G401 (cell line): ENCODE results near the gene SLC4A9. TPM values are rescaled to one million over a fixed set of nuclear protein-coding genes. Genes with fewer than 3 reads are reported as not detected.

Experiments used
- DNase-seq: peaks from one replicate; pipeline ENCODE4 v3.0.0-alpha.2; 2015; ENCODE audit warnings: low spot score
- in situ Hi-C: cut with HindIII; loops from 2 replicates; pipeline ENCODE4 v1.10.0; 2016; ENCODE audit warnings: low sequenced_read_pairs, mixed read lengths
- total RNA-seq: library from RNA; depleted of rRNA; stranded (reverse); fragments of >200 nt; shearing (Covaris generic); gene quantifications from 2 replicates; pipeline ENCODE4 v1.2.3, GENCODE V29; 2014

Gene SLC4A9
- total RNA-seq, 1 experiment from 2014 or later, result not detected

GRCh38 chr5:140382866-140383265 lies 22.9 kb downstream of the SLC4A9 start:
- no peak for DNase-seq
- in situ Hi-C loops, result no loop called here

DNA sequence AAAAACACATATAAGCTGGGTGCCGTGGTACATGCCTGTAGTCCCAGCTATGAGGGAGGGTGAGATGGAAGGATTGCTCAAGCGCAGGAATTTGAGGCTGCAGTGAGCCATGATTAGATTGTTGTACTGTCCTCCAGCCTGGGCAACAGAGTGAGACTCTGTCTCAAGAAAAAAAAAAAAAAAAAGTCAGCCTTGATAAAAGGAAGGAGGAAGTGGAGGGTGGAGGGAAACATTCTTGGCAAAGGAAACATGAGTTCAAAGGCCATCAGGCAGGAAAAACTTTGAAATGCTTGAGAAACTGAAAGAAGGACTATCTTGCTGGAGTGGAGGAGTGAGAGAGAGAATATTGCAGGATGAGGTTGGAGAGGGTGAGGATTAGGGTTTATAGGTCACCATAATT lies 23.3 kb downstream of the SLC4A9 start:
- DNase-seq, result no peak
- in situ Hi-C loops, result no loop called here

DNA sequence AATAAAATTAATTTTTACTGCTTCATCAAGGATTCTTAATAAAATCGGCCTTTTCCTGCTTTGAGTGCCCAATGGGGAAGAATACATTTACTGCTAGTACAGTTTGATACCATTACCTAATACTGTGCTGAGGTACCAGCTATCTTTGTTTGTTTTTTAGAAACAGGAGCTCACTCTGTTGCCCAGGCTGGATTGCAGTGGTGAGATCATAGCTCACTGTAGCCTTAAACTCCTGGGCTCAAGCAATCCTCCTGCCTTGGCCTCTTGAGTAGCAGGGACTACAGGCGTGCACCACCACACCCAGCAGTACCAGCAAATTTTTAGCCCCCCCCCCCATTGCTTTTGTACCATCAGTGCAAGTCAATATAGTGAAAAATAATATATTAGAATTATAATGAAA lies 28.1 kb downstream of the SLC4A9 start:
- no peak for DNase-seq

DNA sequence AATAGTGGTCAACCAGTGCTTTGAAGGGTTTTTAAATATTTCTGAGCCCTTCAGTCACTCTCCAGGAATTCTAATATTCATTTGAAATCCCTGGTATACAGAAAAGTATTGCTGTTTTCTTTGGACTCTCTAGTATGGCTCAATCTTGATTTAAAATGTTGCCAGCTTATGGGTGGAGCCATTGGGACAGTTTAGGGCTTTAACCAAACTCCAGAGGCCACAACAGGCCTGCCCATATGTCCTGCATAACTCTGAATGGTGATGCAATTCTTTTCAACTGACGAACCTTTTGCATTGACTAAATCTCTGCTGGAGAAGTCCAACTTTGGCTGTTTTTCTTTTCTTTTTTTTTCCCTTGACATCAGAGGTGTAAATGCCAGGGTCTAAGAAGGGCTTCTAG lies 31.3 kb downstream of the SLC4A9 start:
- DNase-seq, result no peak
- in situ Hi-C loops, result no loop called here

More for the DNA sequence above, 28.1 kb downstream of the SLC4A9 start:
- in situ Hi-C loops, result no loop called here

- DNase-seq, result no peak
- in situ Hi-C loops, result no loop called here
Measured at GRCh38 chr5:140391732-140392131, 31.7 kb downstream of the SLC4A9 start.

GRCh38 chr5:140393738-140394137 lies 33.7 kb downstream of the SLC4A9 start:
- no peak for DNase-seq
- in situ Hi-C loops, result no loop called here

DNA sequence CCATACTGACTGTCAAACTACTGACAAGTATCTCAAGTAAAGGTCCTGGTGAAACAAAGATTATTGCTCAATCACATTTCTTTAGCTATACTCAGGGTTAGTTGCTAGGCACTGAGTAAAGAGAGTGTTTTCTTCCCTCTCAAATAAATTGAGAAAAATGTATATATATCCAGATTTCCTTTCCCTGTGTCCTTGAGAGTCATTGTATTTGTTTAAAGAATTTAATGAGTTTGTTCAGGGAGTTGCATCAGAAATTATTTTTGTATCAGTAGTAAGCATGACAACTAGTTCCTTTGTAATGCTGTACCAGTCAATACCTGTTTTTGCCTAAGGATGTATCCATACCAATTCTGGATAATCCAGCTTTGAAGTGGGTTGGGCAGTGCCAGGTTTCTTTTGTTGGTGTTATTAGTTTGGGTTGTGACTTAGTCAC lies 38.4 kb downstream of the SLC4A9 start:
- DNase-seq, result no peak
- in situ Hi-C loops, result no loop called here

DNA sequence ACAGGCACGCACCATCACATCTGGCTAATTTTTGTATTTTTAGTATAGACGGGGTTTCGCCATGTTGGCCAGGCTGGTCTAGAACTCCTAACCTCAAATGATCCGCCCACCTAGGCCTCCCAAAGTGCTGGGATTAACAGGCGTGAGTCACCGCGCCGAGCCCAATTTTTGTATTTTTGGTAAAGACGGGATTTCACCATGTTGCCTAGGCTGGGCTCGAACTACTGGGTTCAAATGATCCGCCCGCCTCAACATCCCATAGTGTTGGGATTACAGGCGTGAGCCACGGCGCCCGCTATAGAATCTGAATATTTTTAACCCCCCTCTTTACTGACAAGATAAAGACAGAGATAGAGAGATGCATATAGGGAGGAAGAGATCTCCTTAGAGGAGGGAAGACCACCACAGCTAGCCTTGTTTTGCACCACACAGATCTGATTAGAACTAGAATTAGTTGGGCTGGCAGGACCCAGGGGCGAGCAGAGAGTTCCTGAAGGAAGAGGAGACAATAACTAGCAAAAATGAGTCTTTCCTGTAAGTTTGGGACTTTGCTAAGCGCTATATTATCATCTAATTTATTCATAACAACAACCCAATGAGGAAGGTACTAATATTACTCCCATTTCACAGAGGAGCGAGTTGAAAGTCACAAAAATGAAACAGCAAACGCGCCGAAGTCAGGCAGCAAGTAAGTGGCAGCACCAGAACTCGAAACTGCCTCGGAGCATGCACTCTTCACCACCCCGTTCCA lies 40.2 kb downstream of the SLC4A9 start:
- in situ Hi-C loops, result no loop called here
- no peak for DNase-seq

DNA sequence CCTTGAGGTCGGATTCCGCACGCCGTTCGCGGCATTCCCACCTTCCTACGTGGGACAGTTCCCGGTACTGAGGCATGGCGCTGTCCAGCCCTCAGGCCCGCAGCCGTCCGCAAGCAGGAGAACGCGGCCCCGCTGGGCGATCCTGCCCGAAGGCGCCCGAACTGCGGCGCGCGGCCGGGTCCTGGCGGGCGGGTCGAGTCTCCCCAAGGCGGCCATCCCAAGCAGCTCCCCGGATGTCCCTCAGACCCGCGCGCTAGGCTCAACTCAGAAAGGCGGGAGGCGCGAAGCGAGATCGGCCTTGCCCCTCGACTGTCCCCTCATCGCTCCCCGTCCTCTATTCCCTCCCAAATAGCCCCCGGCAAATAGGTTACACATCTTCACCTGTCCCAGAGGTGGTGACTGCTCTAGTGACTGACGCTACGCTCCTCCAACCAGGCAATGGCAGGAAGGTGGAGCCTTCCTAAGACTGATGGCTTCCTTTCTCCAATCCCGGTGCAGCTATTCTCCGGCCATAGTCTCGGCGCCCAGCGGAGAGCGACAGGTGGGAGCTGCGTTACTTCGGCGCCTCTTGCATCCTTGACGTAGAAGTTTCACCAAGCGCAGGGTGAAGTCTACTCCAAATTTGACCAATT lies 40.9 kb downstream of the SLC4A9 start:
- DNase-seq, result peak; percentile 99
- in situ Hi-C loops, result no loop called here

- in situ Hi-C loops, result no loop called here
Measured at GRCh38 chr5:140401362-140402257, 41.6 kb downstream of the SLC4A9 start, which contains the start of gene ANKHD1. Gene ANKHD1 (plus strand): TSS chr5:140401833. CDS start chr5:140401968, 135 bp downstream.

GRCh38 chr5:140402258-140403074 lies 42.5 kb downstream of the SLC4A9 start:
- in situ Hi-C loops, result no loop called here
- DNase-seq, result peak; percentile 27

More at GRCh38 chr5:140401362-140402257, 41.6 kb downstream of the SLC4A9 start, which contains the start of gene ANKHD1:
- peak; percentile 100 for DNase-seq

DNA sequence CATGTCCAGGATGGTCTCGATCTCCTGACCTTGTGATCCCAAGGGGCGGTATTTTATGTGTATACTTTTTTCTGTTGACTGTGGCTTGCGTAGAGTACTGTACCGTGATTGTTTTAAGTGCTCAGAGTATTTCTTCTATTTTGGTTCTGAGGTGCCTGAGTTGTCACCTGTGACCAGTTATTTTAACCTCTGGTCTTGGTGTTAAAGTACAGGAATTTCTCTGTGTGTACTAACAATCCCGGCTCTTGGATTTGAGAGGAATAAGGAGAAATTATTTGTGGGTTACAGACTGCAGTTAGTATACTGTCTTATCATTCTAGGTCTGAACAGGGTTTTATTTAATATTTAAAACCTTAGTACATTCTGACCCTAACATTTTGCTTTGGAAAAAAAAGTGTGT lies 43.6 kb downstream of the SLC4A9 start:
- in situ Hi-C loops, result no loop called here
- no peak for DNase-seq

- in situ Hi-C loops, result no loop called here
- DNase-seq, result peak; percentile 61
Measured at GRCh38 chr5:140408750-140409241, 48.8 kb downstream of the SLC4A9 start.

- no peak for DNase-seq
- in situ Hi-C loops, result no loop called here
Measured at GRCh38 chr5:140413230-140413629, 53.2 kb downstream of the SLC4A9 start.

GRCh38 chr5:140417235-140417634 lies 57.2 kb downstream of the SLC4A9 start:
- DNase-seq, result no peak
- in situ Hi-C loops, result no loop called here

- DNase-seq, result no peak
- in situ Hi-C loops, result no loop called here
Measured at GRCh38 chr5:140418862-140419520, 59.0 kb downstream of the SLC4A9 start.

GRCh38 chr5:140420226-140420570 lies 60.2 kb downstream of the SLC4A9 start:
- no peak for DNase-seq
- in situ Hi-C loops, result no loop called here

DNA sequence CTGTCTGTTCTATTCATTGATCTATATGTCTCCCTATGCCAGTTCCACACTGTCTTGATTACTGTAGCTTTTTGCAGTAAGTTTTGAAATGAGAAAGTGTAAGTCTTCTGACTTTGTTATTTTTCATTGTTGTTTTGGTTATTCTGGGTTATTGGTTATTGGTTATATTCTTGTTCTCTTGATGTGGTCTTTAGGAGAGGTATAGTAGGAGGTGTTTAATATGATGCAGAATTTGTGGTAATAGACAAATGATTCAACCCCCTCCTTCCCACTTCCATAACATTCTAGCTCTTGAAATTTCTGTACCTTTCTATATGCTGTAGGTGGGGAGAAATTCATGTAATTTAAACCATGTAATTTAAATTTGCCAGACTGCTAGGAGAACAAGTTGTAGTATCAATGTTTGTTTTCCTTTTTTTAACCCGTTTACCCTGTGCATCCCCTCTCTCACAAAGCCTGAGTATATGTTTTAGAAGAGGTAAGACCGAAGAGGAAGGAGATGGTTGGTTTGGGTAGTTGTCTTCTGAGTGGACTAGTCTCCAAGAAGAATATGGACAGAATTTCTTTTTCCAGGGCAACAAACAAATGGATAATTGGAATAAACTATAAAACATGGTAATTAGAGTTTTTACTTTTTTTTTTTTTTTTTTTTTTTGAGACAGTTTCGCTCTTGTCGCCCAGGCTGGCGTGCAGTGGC lies 60.8 kb downstream of the SLC4A9 start:
- no peak for DNase-seq
- in situ Hi-C loops, result no loop called here
